Measurements from ENCODE around the gene ZDHHC11. TPM values are rescaled to one million over a fixed set of nuclear protein-coding genes. Genes with fewer than 3 reads are reported as not detected.
A peak's percentile ranks its signal among the peaks of the same experiment; 100 is the strongest.

The ZDHHC11 gene
- total RNA-seq, 6 donors from 2014 or later: 18.9 to 64.6 (median 27.5) TPM

DNA sequence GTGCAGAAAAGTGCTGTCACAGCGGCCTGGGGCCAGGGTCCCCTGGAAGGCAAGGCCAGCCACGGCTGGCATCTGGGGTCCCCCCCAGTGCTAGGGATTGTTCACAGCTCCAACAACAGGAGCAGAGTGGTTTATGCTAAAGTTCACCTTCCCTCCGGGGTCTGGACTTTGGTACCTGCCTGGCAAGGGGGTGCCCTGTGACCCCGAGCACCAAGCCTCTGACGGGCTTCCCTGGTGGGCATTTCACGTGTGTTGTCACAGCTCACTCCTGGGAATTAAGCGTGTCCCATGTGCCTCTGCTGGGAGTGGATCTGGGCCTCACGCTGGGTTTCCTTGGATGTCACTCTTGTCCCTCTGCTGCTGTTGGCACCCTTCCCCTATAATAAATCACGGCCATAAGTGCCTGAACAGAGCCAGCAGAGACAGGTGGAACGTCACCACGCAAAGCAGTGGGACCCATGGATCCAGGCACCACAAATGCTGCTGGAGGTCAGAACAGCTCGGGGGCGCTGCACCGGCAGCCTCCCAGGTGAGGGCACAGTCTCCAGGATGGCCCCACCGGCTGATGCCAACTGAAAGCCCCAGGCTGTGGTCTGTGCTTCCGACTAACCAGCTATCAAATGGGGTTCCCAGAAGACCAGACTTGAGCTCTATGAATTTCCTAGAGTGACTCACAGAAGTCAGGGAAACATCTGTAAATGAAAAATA, 17.8 kb upstream of the ZDHHC11 start:
- Histone ChIP-seq H3K4me1 (peaks cover 0 to 10% (median 2%) of the 10 kb centered on the region in 4 donors), H3K27ac (no peak overlapping the region), H3K27me3 (no peaks in the 10 kb centered on the region), H3K9me3 (no peaks in the 10 kb centered on the region), H3K4me3 (no peak overlapping the region), H3K36me3 (peaks cover 44 to 97% (median 84%) of the 10 kb centered on the region in 4 donors)
- no peak for TF ChIP-seq POLR2AphosphoS5 (IDR thresholded peaks at IDR 0.05)
- no peak for TF ChIP-seq CTCF (IDR thresholded peaks at IDR 0.05)
- TF ChIP-seq POLR2A (IDR thresholded peaks at IDR 0.05): no peak
- no peak for TF ChIP-seq EP300 (IDR thresholded peaks at IDR 0.05)
- ATAC-seq (ENCODE audit: low FRiP score in 2 of 2) (no peak), DNase-seq (no peak)
- WGBS, 2 donors: 92% methylated on average over 16 of the region's 16 CpGs; no CpG with 5 or more reads in 1 of the 2 donors

GRCh38 chr5:867300-867870, 16.6 kb upstream of the ZDHHC11 start:
- no peak for ATAC-seq (ENCODE audit: low FRiP score in 2 of 2)

DNA sequence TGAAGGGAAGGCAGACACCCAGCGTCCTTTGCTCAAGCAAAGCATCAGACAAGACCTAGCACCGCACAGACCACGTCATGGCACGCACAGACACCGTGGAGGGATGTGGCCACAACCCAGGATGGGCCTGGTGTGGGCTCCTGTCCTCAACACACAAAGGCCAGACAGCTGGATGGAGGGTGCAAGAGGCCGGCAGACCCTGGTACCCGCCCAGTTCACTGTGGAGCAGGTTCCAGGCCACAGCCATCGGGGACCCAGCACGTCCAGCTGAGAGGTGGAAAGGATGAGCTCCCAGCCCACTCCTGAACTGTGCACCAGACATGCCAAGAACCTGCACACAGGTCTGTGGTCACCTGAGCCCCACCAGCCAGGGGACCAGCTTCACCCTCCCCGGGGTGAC, 15.0 kb upstream of the ZDHHC11 start:
- ATAC-seq (ENCODE audit: low FRiP score in 2 of 2): no peak
- Histone ChIP-seq H3K36me3 (peaks cover 49 to 89% (median 75%) of the 10 kb centered on the region in 4 donors), H3K27me3 (no peaks in the 10 kb centered on the region), H3K27ac (no peak overlapping the region), H3K4me1 (no peaks in the 10 kb centered on the region), H3K9me3 (no peaks in the 10 kb centered on the region), H3K4me3 (no peak overlapping the region)
- WGBS, 2 donors: 95 to 100% methylated on average over 5 to 10 of the region's 10 CpGs
- DNase-seq: no peak
- TF ChIP-seq EP300 (IDR thresholded peaks at IDR 0.05) (no peak), CTCF (IDR thresholded peaks at IDR 0.05) (no peak), POLR2AphosphoS5 (IDR thresholded peaks at IDR 0.05) (no peak), POLR2A (IDR thresholded peaks at IDR 0.05) (no peak)

More at GRCh38 chr5:867300-867870, 16.6 kb upstream of the ZDHHC11 start:
- H3K9me3 ChIP-seq: no peaks in the 10 kb centered on the region
- H3K27me3 ChIP-seq: no peaks in the 10 kb centered on the region
- no peak for TF ChIP-seq POLR2AphosphoS5 (IDR thresholded peaks at IDR 0.05)
- no peak for TF ChIP-seq POLR2A (IDR thresholded peaks at IDR 0.05)
- no peak for TF ChIP-seq EP300 (IDR thresholded peaks at IDR 0.05)
- TF ChIP-seq CTCF (IDR thresholded peaks at IDR 0.05): no peak
- 92 to 97% methylated on average over 5 to 6 of the region's 6 CpGs for WGBS, 2 donors
- H3K27ac ChIP-seq: no peak overlapping the region
- DNase-seq: no peak
- peaks cover 0 to 3% (median 0%) of the 10 kb centered on the region in 4 donors for H3K4me1 ChIP-seq
- peaks cover 50 to 99% (median 89%) of the 10 kb centered on the region in 4 donors for H3K36me3 ChIP-seq
- no peak overlapping the region for H3K4me3 ChIP-seq

GRCh38 chr5:865168-865521, 14.4 kb upstream of the ZDHHC11 start:
- Histone ChIP-seq H3K27ac (no peak overlapping the region), H3K4me1 (no peaks in the 10 kb centered on the region), H3K27me3 (no peaks in the 10 kb centered on the region), H3K4me3 (no peak overlapping the region), H3K36me3 (peaks cover 43 to 82% (median 70%) of the 10 kb centered on the region in 4 donors), H3K9me3 (no peaks in the 10 kb centered on the region)
- ATAC-seq (ENCODE audit: low FRiP score in 2 of 2) (no peak), DNase-seq (peak in 1 of 2 donors; percentile 83)
- no peak for TF ChIP-seq POLR2A (IDR thresholded peaks at IDR 0.05)
- TF ChIP-seq CTCF (IDR thresholded peaks at IDR 0.05): no peak
- TF ChIP-seq EP300 (IDR thresholded peaks at IDR 0.05): no peak
- TF ChIP-seq POLR2AphosphoS5 (IDR thresholded peaks at IDR 0.05): no peak
- whole genome bisulfite sequencing, 2 donors: 90 to 98% methylated on average over 18 to 24 of the region's 24 CpGs

Measured in upper lobe of left lung (tissue), 6 donors.